Measurements from ENCODE around the gene SSR1.

- TF ChIP-seq GATA3 (IDR thresholded peaks at IDR 0.05; ENCODE audit: low read depth, low read length) (no peak), GATA2 (IDR thresholded peaks at IDR 0.05; ENCODE audit: low read depth, low read length) (no peak)
These were observed 45.9 kb downstream of the SSR1 start for GRCh38 chr6:7267071-7267465.
